ENCODE results near the gene LBHD2.

Gene LBHD2

GRCh38 chr14:103088921-103089320, 4.9 kb downstream of the LBHD2 start:
- DNase-seq (ENCODE audit: extremely low spot score), result no peak
- POLR2A ChIA-PET, result interaction anchor here (0.7 kb wide), 1 partner anchor 658 kb away, joined by 4 read pairs; no protein-coding TSS in a partner anchor
- TF ChIP-seq, protein P1, sequence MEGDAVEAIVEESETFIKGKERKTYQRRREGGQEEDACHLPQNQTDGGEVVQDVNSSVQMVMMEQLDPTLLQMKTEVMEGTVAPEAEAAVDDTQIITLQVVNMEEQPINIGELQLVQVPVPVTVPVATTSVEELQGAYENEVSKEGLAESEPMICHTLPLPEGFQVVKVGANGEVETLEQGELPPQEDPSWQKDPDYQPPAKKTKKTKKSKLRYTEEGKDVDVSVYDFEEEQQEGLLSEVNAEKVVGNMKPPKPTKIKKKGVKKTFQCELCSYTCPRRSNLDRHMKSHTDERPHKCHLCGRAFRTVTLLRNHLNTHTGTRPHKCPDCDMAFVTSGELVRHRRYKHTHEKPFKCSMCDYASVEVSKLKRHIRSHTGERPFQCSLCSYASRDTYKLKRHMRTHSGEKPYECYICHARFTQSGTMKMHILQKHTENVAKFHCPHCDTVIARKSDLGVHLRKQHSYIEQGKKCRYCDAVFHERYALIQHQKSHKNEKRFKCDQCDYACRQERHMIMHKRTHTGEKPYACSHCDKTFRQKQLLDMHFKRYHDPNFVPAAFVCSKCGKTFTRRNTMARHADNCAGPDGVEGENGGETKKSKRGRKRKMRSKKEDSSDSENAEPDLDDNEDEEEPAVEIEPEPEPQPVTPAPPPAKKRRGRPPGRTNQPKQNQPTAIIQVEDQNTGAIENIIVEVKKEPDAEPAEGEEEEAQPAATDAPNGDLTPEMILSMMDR (IDR thresholded peaks at IDR 0.05; ENCODE audit: control extremely low read depth, extremely low read depth, low read depth, missing control alignments), result no peak
- CTCF ChIA-PET, result interaction anchor here (3.7 to 4.5 kb wide), 2 partner anchors 15 to 17 kb away, joined by 15 to 36 read pairs; no protein-coding TSS in a partner anchor

DNA sequence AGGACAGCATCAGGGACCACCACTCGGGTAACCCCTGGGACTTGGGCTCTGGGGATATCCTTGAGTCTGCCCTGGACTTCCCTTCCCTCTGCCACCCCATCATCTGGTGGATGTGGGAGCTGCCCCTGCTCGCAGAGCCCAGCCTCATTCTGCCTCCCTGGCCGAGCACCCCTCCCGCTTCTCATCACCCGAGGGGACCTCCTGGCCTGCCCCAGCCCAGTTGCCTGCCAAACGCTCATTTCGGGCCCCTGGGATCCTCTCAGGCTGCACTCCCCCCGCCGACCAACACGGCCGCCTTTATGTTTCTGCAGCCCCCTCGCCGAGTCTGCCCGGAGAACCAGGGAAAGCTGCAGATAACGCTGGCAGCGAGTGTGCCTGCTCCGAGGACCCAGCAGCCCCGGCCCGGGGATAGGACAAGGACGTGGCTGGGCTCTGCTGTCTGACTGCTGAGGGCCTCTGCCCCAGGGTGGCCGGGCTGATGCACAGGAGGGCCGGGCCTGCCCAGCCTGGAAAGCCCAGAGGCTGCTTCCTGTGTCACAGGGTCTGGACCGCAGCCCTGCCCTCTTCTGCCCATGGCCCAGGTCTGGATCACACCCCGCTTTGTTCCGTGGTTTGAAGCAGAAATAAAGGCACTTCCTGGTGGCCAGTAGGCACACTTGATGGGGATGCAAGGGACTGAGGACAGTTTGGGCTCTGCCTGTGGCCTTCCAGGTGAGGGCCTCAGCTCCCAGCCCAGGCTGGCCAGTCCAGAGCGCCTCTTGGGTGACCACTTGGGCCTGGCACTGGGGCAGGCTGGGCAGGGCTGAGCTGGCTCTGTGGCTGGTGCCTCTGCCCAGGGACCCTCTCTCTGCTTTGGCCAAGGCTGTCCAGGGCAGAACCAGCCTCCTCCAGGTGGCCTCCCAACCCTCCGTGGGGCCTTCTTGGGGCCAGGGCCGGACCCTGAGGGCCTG, 5.7 kb downstream of the LBHD2 start:
- DNase-seq (ENCODE audit: extremely low spot score), result no peak
- ChIA-PET POLR2A (interaction anchor here (0.7 kb wide), 1 partner anchor 659 kb away, joined by 4 read pairs; no protein-coding TSS in a partner anchor), CTCF (interaction anchor here (1.1 to 4.5 kb wide), 5 partner anchors 11 to 16 kb away, joined by 4 to 36 read pairs (median 9); no protein-coding TSS in a partner anchor)
- TF ChIP-seq, protein P1 (IDR thresholded peaks at IDR 0.05; ENCODE audit: control extremely low read depth, extremely low read depth, low read depth, missing control alignments), result no peak

DNA sequence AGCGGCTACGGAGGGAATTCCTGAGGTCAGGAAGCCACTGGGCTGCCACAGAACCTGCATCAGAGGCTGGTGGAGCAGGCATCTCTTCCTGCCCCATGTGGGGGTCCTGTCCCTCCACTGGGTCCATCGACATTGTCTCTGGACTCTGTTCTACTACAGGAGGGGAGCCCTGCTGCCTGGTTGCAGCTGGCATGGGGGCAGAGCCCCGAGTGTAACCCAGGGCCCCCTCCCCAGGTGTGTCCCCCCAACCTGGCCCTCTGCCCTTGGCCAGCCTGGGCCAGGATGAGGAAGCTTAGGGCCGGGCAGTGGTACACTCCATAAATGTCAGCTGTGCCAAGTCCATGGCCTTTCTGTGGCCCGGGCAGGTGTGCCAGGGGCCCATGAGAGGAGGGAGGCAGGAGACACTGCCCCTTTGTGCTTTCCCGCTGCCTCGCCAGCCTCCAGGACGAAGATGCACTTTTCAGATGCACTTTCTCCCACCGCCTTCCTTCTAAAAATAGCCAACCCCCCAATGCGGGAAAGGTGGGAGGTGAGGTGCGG, 6.5 kb downstream of the LBHD2 start:
- DNase-seq (ENCODE audit: extremely low spot score), result no peak
- CTCF ChIA-PET, result interaction anchor here (1.1 to 4.5 kb wide), 6 partner anchors 10 to 396 kb away, joined by 4 to 36 read pairs (median 8); no protein-coding TSS in a partner anchor
- TF ChIP-seq, protein P1 (IDR thresholded peaks at IDR 0.05; ENCODE audit: control extremely low read depth, extremely low read depth, low read depth, missing control alignments), result no peak
- POLR2A ChIA-PET, result no interaction called here

DNA sequence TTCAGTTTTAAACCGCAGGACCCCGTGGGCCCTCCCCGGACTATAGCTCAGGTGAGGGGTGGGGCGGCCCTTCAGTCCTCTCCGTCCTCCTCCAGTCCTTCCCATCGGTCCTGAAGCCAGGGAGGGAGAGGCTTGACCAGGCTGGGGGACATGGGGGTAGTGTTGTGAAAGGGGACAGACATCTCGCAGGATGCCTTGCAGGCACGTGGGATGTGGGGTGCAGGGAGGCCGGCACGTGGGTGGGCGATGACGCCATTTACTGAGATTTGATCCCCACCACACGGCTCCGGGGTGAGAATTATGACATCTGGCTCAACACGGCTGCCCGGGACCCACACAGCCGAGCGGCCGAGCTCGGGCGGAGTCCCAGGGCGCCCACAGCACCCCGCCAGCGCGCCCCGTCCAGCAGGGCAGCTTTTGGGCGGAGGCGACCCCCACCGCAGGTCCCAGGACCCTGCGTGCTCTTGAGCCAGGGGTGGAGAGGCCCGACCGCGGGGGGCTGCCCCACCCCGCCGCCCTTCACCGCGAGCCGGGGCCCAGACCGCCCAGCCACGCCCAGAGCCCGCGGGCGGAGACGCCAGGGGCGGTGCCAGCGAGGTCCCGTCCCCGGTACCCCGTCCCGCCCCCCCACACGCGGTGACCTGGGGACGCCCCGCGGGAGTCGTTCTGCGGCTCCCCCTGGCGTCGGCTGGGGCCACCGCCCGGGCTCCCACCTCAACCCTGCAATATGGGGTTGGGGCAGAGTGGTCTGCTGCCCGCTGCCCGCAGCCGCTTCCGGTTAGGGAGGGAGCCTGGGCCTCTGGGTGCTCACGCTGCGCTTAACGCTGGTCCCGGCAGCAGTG, 7.3 kb downstream of the LBHD2 start:
- peak; percentile 92 for DNase-seq (ENCODE audit: extremely low spot score)
- ChIA-PET POLR2A (no interaction called here), CTCF (interaction anchor here (1.1 to 4.5 kb wide), 6 partner anchors 9 to 396 kb away, joined by 4 to 36 read pairs (median 8); no protein-coding TSS in a partner anchor)
- TF ChIP-seq, protein P1 (IDR thresholded peaks at IDR 0.05; ENCODE audit: control extremely low read depth, extremely low read depth, low read depth, missing control alignments), result peak; percentile 73

DNA sequence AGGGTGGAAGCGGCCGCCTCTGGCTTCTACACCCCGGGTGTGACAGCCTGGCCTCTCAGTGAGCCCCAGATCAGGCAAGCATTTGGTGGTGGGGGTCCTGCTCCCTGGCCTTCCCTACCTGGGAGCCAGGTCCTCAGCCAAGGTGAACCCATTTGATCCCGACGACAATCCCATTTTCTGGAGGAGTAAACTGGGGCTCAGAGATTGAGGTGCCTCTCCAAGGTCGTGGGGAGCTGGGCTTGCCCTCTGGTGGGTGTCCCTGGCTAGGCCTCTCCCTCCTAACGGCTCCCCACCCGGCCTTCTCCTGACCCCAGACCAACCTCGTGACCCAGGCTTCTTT, 7.8 kb downstream of the LBHD2 start:
- DNase-seq (ENCODE audit: extremely low spot score), result no peak
- TF ChIP-seq, protein P1 (IDR thresholded peaks at IDR 0.05; ENCODE audit: control extremely low read depth, extremely low read depth, low read depth, missing control alignments), result no peak
- POLR2A ChIA-PET, result no interaction called here
- CTCF ChIA-PET, result interaction anchor here (0.6 to 4.5 kb wide), 5 partner anchors 14 to 397 kb away, joined by 3 to 36 read pairs (median 5); no protein-coding TSS in a partner anchor

All from GM10248 (cell line).